ENCODE measurements around the gene BANP. TPM values are rescaled to one million over a fixed set of nuclear protein-coding genes. Genes with fewer than 3 reads are reported as not detected.
"Not testable (repeated sequence)": the region's sequence is repeated elsewhere in the genome, so short reads cannot be mapped to it uniquely, and the experiment has no call there.

BANP gene
- total and polyA plus RNA-seq, 2 donors (not counting 1 experiment from before 2014, with no cell fraction given), result 9.3 to 31.0 TPM

DNA sequence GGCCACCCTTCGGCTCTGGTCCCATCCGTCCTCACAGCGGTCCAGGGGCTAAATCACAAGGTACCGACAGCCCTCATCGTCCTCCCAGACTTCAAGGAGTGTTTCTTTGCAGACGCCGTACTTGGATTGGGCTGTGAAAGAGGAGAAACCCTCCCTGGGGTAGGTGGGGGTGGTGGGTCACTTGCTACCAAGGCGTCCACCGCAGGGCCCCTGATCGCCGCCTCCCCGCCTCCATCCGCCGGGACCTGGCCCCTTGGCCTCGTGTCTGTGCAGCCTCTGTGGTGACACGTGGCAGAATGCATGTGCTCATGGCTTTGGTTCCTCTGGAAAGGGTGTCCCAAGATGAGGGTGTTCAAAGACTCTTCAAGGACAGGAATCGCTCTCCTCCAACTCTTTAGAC is 151.4 kb downstream of the BANP start:
- Histone ChIP-seq H3K27ac (ENCODE audit: insufficient read depth, low read length) (no peak overlapping the region), H3K79me2 (ENCODE audit: control insufficient read depth, insufficient read depth, low read length) (no peaks in the 10 kb centered on the region)
- no peak for DNase-seq (ENCODE audit: low read depth in 2 of 2)

DNA sequence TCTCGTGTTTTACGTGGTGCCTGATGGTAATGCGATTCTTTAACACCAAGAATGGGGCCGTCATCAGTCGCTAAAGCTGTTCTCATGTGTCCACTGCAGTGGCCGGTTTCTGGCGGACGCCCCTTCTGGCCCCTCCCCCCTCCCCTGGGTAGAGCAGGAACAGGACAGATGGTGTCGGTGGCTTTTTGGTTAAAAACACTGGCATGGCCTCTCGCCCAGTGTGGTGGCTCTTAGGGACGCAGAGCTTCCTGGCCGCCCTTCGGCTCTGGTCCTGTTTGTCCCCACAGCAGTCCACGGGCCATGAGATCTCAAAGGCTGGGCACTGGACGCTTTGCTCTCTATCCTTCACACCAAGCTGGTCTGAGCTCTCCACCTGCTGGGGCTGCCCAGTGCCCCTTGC is 151.8 kb downstream of the BANP start:
- Histone ChIP-seq H3K27me3 (ENCODE audit: control insufficient read depth, insufficient read depth, low read length) (peaks cover 10% of the 10 kb centered on the region), H3K4me2 (ENCODE audit: extremely low read depth, insufficient read depth, low read length) (no peak overlapping the region), H3K4me3 (replicated peaks in 1 of 4; ENCODE audit: control extremely low read depth in 1 of 4, insufficient read depth in 1 of 4, low read depth in 3 of 4, low read length in 4 of 4) (no peak overlapping the region), H2AFZ (ENCODE audit: low read length) (no peak overlapping the region), H3K9me3 (ENCODE audit: control insufficient read depth, insufficient read depth, low read depth, low read length) (no peaks in the 10 kb centered on the region), H3K79me2 (ENCODE audit: control insufficient read depth, insufficient read depth, low read length) (no peaks in the 10 kb centered on the region), H3K4me1 (ENCODE audit: control insufficient read depth, extremely low read depth, insufficient read depth, low read length) (no peaks in the 10 kb centered on the region), H3K9ac (ENCODE audit: insufficient read depth, low read length) (no peak overlapping the region), H3K27ac (ENCODE audit: insufficient read depth, low read length) (no peak overlapping the region), H3K36me3 (ENCODE audit: control insufficient read depth, insufficient read depth, low read length) (no peaks in the 10 kb centered on the region), H4K20me1 (ENCODE audit: control insufficient read depth, extremely low read depth, insufficient read depth, low read length) (no peaks in the 10 kb centered on the region)
- no peak for DNase-seq (ENCODE audit: low read depth in 2 of 2)
- TF ChIP-seq EZH2 (IDR thresholded peaks at IDR 0.05; ENCODE audit: low read length, missing control alignments), result no peak
- TF ChIP-seq, protein P1, sequence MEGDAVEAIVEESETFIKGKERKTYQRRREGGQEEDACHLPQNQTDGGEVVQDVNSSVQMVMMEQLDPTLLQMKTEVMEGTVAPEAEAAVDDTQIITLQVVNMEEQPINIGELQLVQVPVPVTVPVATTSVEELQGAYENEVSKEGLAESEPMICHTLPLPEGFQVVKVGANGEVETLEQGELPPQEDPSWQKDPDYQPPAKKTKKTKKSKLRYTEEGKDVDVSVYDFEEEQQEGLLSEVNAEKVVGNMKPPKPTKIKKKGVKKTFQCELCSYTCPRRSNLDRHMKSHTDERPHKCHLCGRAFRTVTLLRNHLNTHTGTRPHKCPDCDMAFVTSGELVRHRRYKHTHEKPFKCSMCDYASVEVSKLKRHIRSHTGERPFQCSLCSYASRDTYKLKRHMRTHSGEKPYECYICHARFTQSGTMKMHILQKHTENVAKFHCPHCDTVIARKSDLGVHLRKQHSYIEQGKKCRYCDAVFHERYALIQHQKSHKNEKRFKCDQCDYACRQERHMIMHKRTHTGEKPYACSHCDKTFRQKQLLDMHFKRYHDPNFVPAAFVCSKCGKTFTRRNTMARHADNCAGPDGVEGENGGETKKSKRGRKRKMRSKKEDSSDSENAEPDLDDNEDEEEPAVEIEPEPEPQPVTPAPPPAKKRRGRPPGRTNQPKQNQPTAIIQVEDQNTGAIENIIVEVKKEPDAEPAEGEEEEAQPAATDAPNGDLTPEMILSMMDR (conservative IDR thresholded peaks at IDR 0.05 in 1 of 2, IDR thresholded peaks at IDR 0.05 in 1 of 2; ENCODE audit: low read depth in 1 of 2, low read length in 2 of 2), result no peak

More for the DNA sequence above, 151.4 kb downstream of the BANP start:
- Histone ChIP-seq H3K9me3 (ENCODE audit: control insufficient read depth, insufficient read depth, low read depth, low read length) (no peaks in the 10 kb centered on the region), H3K27me3 (ENCODE audit: control insufficient read depth, insufficient read depth, low read length) (peaks cover 10% of the 10 kb centered on the region), H3K4me2 (ENCODE audit: extremely low read depth, insufficient read depth, low read length) (no peak overlapping the region), H3K9ac (ENCODE audit: insufficient read depth, low read length) (no peak overlapping the region), H3K4me1 (ENCODE audit: control insufficient read depth, extremely low read depth, insufficient read depth, low read length) (no peaks in the 10 kb centered on the region), H3K4me3 (replicated peaks in 1 of 4; ENCODE audit: control extremely low read depth in 1 of 4, insufficient read depth in 1 of 4, low read depth in 3 of 4, low read length in 4 of 4) (no peak overlapping the region), H4K20me1 (ENCODE audit: control insufficient read depth, extremely low read depth, insufficient read depth, low read length) (no peaks in the 10 kb centered on the region), H3K36me3 (ENCODE audit: control insufficient read depth, insufficient read depth, low read length) (no peaks in the 10 kb centered on the region), H2AFZ (ENCODE audit: low read length) (no peak overlapping the region)
- TF ChIP-seq, protein P1 (conservative IDR thresholded peaks at IDR 0.05 in 1 of 2, IDR thresholded peaks at IDR 0.05 in 1 of 2; ENCODE audit: low read depth in 1 of 2, low read length in 2 of 2), result no peak
- TF ChIP-seq EZH2 (IDR thresholded peaks at IDR 0.05; ENCODE audit: low read length, missing control alignments), result no peak

DNA sequence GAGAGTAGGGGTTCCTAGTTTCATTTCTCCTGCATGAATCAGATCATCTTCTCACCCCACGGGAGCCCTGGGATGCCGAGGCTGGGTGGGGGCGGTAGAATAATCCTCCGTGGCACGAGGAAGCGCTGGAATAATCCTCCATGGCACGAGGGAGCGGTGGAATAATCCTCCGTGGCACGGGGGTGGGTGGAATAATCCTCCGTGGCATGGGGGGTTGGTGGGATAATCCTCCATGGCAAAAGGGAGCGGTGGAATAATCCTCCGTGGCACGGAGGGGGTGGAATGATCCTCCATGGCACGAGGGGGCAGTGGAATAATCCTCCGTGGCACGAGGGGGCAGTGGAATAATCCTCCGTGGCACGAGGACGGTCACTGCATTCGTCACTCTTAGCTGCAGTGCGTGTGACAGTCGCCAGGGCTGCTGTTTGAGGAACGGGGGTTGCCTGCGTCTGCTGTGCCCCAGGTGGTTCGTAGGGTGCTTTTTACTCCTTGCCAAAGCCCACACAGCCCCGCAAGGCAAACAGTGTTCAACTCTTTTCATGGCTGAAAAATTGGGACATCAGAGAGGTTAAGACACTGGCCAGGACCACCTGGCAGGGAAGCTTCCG is 152.5 kb downstream of the BANP start:
- Histone ChIP-seq H2AFZ (ENCODE audit: low read length) (no peak overlapping the region), H4K20me1 (ENCODE audit: control insufficient read depth, extremely low read depth, insufficient read depth, low read length) (no peaks in the 10 kb centered on the region), H3K4me3 (replicated peaks in 1 of 4; ENCODE audit: control extremely low read depth in 1 of 4, insufficient read depth in 1 of 4, low read depth in 3 of 4, low read length in 4 of 4) (no peak overlapping the region), H3K36me3 (ENCODE audit: control insufficient read depth, insufficient read depth, low read length) (no peaks in the 10 kb centered on the region), H3K27ac (ENCODE audit: insufficient read depth, low read length) (no peak overlapping the region), H3K4me2 (ENCODE audit: extremely low read depth, insufficient read depth, low read length) (no peak overlapping the region), H3K27me3 (ENCODE audit: control insufficient read depth, insufficient read depth, low read length) (peaks cover 10% of the 10 kb centered on the region), H3K9me3 (ENCODE audit: control insufficient read depth, insufficient read depth, low read depth, low read length) (no peaks in the 10 kb centered on the region), H3K79me2 (ENCODE audit: control insufficient read depth, insufficient read depth, low read length) (no peaks in the 10 kb centered on the region), H3K4me1 (ENCODE audit: control insufficient read depth, extremely low read depth, insufficient read depth, low read length) (no peaks in the 10 kb centered on the region), H3K9ac (ENCODE audit: insufficient read depth, low read length) (no peak overlapping the region)
- no peak for DNase-seq (ENCODE audit: low read depth in 2 of 2)
- TF ChIP-seq, protein P1 (conservative IDR thresholded peaks at IDR 0.05 in 1 of 2, IDR thresholded peaks at IDR 0.05 in 1 of 2; ENCODE audit: low read depth in 1 of 2, low read length in 2 of 2), result no peak
- TF ChIP-seq EZH2 (IDR thresholded peaks at IDR 0.05; ENCODE audit: low read length, missing control alignments), result no peak

DNA sequence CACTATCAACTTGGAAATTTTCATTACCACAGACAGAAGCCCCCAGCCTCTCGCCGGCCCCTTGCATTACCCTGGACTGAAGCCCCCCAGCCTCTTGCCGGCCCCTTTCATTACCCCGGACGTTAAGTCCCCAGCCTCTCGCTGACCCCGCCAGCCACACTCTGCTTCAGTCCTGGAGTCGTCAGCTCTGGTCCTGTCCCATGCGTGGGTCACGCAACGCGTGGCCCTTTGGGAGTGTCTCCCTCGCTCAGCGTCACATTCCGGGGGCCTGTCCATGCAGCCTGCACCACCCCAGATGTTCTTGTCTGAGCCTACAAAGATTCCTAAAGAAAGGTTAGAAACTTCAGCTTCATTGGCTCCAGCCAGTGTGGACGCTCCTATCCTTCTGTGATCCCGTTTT is 153.1 kb downstream of the BANP start:
- H3K4me3 ChIP-seq (replicated peaks in 1 of 4; ENCODE audit: control extremely low read depth in 1 of 4, insufficient read depth in 1 of 4, low read depth in 3 of 4, low read length in 4 of 4); H2AFZ ChIP-seq (ENCODE audit: low read length); H3K4me2 ChIP-seq (ENCODE audit: extremely low read depth, insufficient read depth, low read length); DNase-seq (ENCODE audit: low read depth in 2 of 2); H3K79me2 ChIP-seq (ENCODE audit: control insufficient read depth, insufficient read depth, low read length); H4K20me1 ChIP-seq (ENCODE audit: control insufficient read depth, extremely low read depth, insufficient read depth, low read length); H3K36me3 ChIP-seq (ENCODE audit: control insufficient read depth, insufficient read depth, low read length); H3K9ac ChIP-seq (ENCODE audit: insufficient read depth, low read length); H3K9me3 ChIP-seq (ENCODE audit: control insufficient read depth, insufficient read depth, low read depth, low read length); H3K27ac ChIP-seq (ENCODE audit: insufficient read depth, low read length); H3K4me1 ChIP-seq (ENCODE audit: control insufficient read depth, extremely low read depth, insufficient read depth, low read length): not testable (repeated sequence)
- peaks cover 14% of the 10 kb centered on the region for H3K27me3 ChIP-seq (ENCODE audit: control insufficient read depth, insufficient read depth, low read length)

All from fibroblast of lung (primary cell).